GM08714 (cell line): ENCODE results near the gene MEGF8.

ENCODE experiments used
- H3K4me3 ChIP-seq: fragments of 200-500 bp; sonication (Bioruptor generic); 2 replicates; pipeline ENCODE4 v1.5.1; 2014; ENCODE audit warnings: mild to moderate bottlenecking, low read length, inconsistent platforms
- ZNF274 ChIP-seq: IDR thresholded peaks from 2 replicates; pipeline ENCODE4 v1.6.1; 2012; ENCODE audit warnings: mild to moderate bottlenecking, low read depth, low read length

MEGF8 gene

DNA sequence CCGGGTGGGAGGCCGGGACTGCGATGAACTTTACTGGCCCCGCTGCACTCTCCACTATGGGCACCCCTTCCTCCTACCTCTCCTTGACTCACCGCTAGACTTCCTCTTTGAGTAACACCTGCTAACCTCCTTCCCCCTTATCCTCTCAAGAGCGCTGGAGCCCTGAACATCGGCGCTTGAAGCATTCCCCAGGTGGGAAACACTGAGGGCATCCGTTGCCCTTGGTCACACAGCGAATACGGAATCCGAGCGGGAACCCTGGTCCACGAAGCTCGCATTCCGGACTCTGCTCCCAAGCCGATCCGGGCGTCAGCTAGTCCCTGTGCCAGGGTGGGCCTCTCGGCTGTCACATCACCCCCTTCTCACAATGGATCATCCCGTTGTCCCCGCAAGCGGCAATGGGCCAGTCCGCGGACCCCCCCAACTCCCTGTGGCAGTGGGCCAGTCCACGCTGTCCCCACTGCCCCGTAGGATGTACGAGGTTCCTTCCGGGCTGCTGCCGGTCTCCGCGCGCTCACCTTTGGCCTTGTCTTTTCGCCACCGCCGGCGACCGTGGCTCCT is 97.5 kb downstream of the MEGF8 start:
- no peak for TF ChIP-seq ZNF274
- peak overlapping the region; percentile 75 for H3K4me3 ChIP-seq

DNA sequence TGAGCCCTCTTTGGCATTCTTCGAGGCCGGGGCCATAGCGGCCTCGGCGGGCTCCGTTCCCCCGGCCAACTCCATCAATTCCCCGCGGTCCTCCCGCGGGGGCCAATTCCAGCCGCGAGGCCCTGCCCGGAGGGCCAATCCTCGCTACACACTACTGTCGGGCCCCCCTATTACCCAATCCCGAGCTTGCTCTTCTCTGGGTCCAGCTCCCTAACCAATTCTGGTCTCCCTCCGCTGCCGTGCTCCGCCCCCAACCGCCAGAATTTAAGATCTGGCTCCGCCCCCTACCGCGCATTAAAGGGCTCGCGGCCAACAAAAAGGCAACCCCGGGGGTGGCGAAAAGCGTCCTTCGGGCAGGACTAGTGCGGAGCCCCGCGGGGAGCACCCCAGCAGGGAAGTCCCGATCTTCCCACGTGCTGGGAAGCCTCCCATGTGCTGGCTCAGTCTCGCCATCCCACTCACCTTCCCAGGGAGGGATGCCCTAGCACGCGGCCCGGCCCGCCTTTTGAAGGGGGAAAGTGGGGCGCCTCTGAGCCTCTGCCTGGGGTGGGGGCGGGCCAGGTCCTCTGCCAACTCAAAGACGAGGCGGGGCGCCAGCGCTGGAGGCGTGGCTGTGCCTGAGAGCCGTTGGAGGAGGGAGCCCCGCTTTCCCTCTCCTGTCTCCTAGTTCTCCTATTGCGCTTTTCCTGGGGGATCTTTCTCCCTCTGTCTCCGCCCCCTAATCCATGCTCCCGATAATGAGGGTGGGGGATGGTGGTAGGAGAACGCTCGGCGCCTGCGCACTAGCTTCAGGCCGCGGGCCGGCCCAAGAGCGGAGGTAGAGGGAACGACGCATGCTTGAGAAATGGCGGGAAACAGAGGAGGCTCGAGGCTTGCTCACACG is 98.3 kb downstream of the MEGF8 start:
- peak overlapping the region; percentile 75 for H3K4me3 ChIP-seq
- no peak for TF ChIP-seq ZNF274

DNA sequence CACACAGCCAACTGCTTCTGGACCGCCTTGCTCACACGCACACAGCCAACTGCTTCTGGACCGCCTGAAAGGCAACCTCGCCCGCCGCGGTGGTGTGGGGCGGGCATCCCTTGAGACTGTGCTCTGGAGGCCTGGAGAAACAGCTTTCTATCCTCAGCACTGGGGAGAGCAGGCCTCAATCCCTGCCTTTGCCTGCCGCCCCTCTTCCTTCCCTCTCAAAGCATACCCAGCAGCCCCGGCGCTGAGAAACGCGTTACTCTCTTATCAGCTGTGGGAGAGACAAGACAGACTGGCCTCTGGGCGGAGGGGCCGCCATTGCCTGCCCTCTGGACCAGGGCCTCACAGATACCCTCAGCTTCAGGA is 98.9 kb downstream of the MEGF8 start:
- TF ChIP-seq ZNF274 = no peak

DNA sequence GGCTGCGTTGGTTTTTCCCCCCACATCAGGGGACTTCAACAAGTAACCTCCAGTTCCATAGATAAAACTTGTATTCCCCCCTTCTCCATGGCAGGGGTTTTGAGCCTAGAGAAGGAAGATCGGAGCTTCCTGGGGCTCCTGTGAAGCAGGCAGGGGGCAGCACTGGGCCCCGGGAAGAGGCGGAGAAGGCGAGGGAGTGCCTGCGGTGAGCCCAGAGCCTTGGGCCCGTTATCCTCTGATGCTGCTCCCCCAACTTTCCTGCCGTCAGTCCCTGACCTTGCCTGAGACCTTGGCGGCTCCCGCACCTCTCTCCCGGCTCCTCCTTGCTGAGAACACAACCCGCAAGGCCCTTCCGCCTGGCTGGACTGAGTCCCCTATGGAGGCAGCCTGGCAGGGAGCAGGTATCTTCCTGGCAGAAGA is 99.3 kb downstream of the MEGF8 start:
- H3K4me3 ChIP-seq = no peak overlapping the region
- TF ChIP-seq ZNF274 = no peak

More for the DNA sequence above, 98.9 kb downstream of the MEGF8 start:
- H3K4me3 ChIP-seq = no peak overlapping the region

DNA sequence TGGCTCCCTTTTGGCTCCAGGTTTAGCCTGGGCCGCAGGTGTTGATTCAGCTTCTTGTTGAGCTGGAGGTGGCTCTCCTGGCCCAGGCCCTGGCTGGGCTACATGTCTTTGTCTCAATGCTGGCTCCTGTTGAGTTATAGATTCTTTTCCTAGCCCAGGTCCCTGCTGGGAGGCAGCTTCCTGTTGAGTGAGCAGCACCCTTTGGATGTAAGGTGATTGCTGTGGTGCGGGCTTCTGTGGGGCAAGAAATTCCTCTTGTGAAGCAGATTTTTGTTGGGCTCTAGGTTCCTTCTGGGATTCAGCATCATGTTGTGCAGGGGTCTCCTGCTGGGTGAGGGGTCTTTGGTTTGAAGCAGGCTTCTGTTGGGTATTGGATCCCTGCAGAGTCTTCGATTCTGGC is 101.2 kb downstream of the MEGF8 start:
- no peak overlapping the region for H3K4me3 ChIP-seq
- no peak for TF ChIP-seq ZNF274

DNA sequence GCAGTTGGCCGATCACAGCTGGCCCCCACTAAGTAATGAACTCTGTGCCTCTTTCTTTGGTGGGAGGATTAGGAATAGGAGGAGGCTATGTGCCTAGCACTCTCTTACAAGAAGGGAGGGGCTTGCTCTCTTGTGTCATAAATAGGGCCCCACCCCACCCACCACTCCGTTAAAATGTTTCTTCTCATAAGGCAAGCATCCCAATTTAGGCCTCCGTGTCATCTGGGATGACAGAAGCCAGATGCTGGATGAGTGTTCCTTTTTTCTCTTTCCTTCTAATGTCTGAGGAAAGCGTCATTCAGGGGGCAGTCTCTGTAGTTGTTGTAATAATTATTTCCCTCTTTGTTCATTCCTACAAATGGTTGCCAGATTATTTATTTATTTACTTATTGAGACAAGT is 101.9 kb downstream of the MEGF8 start, which contains the start of gene LIPE:
Gene LIPE (minus strand): TSS at position 76 of the 400 bp plus-strand sequence. CDS start 239 bp downstream, outside the sequence.
- TF ChIP-seq ZNF274 = no peak
- no peak within 1 kb of the TSS for H3K4me3 ChIP-seq
